H9 (cell line): Measurements from ENCODE around the gene ACOXL. TPM values are rescaled to one million over a fixed set of nuclear protein-coding genes. Genes with fewer than 3 reads are reported as not detected.

Experiments used
- DNase-seq: peaks from one replicate; pipeline ENCODE4 v3.0.0-alpha.2; 2017
- H2AFZ ChIP-seq: one replicate; pipeline ENCODE4 v1.6.1; 2013; ENCODE audit warnings: mild to moderate bottlenecking, low read length, control low read depth, moderate library complexity
- H2AK5ac ChIP-seq: 2 replicates; pipeline ENCODE4 v1.6.1; 2013; ENCODE audit warnings: low read length, control low read depth, mixed read lengths; ENCODE audit not compliant: insufficient read length
- H2BK120ac ChIP-seq: one replicate; pipeline ENCODE4 v1.6.1; 2013; ENCODE audit warnings: low read depth, mild to moderate bottlenecking, low read length, control low read depth, inconsistent platforms; ENCODE audit not compliant: poor library complexity, severe bottlenecking
- H2BK12ac ChIP-seq: 2 replicates; pipeline ENCODE4 v1.6.1; 2013; ENCODE audit warnings: low read length, control low read depth, mixed read lengths, low read depth; ENCODE audit not compliant: insufficient read length
- H2BK15ac ChIP-seq: 2 replicates; pipeline ENCODE4 v1.6.1; 2013; ENCODE audit warnings: low read depth, low read length, control low read depth
- H2BK20ac ChIP-seq: one replicate; pipeline ENCODE4 v1.6.1; 2013; ENCODE audit warnings: low read depth, mild to moderate bottlenecking, low read length, control low read depth, inconsistent platforms; ENCODE audit not compliant: poor library complexity, severe bottlenecking
- H2BK5ac ChIP-seq: 2 replicates; pipeline ENCODE4 v1.6.1; 2013; ENCODE audit warnings: low read length, control low read depth, mixed read lengths; ENCODE audit not compliant: insufficient read length
- H3K14ac ChIP-seq: 2 replicates; pipeline ENCODE4 v1.6.1; 2013; ENCODE audit warnings: low read length, control low read depth; ENCODE audit not compliant: insufficient read depth
- H3K18ac ChIP-seq: 2 replicates; pipeline ENCODE4 v1.6.1; 2013; ENCODE audit warnings: low read depth, mild to moderate bottlenecking, mixed read lengths, low read length, control low read depth; ENCODE audit not compliant: insufficient read length
- H3K23ac ChIP-seq: 2 replicates; pipeline ENCODE4 v1.6.1; 2013; ENCODE audit warnings: low read length, control low read depth, mixed read lengths, low read depth; ENCODE audit not compliant: insufficient read length
- H3K23me2 ChIP-seq: 2 replicates; pipeline ENCODE4 v1.6.1; 2013; ENCODE audit warnings: low read depth, mild to moderate bottlenecking, mixed read lengths, low read length, control low read depth; ENCODE audit not compliant: insufficient read length, poor library complexity, severe bottlenecking
- H3K27ac ChIP-seq: 2 replicates; pipeline ENCODE4 v1.5.1; 2013; ENCODE audit warnings: low read length, control low read depth, mixed read lengths, low read depth; ENCODE audit not compliant: insufficient read length
- H3K27me3 ChIP-seq: 2 replicates; pipeline ENCODE4 v1.6.1; 2013; ENCODE audit warnings: low read length, control low read depth, inconsistent platforms; ENCODE audit not compliant: insufficient read depth
- H3K4ac ChIP-seq: 2 replicates; pipeline ENCODE4 v1.6.1; 2013; ENCODE audit warnings: low read depth, mild to moderate bottlenecking, control low read depth, inconsistent platforms, low read length, moderate library complexity
- H3K4me1 ChIP-seq: 2 replicates; pipeline ENCODE4 v1.6.1; 2013; ENCODE audit warnings: low read length, control low read depth, inconsistent platforms; ENCODE audit not compliant: insufficient read depth
- H3K4me2 ChIP-seq: 2 replicates; pipeline ENCODE4 v1.6.1; 2013; ENCODE audit warnings: low read length, control low read depth, mixed read lengths; ENCODE audit not compliant: insufficient read length, insufficient read depth
- H3K56ac ChIP-seq: 2 replicates; pipeline ENCODE4 v1.6.1; 2013; ENCODE audit warnings: low read depth, mild to moderate bottlenecking, mixed read lengths, low read length, control low read depth; ENCODE audit not compliant: insufficient read length
- H3K79me1 ChIP-seq: 2 replicates; pipeline ENCODE4 v1.6.1; 2013; ENCODE audit warnings: low read depth, mild to moderate bottlenecking, moderate library complexity, low read length, control low read depth, inconsistent platforms; ENCODE audit not compliant: insufficient read depth, poor library complexity, severe bottlenecking
- H3K79me2 ChIP-seq: 2 replicates; pipeline ENCODE4 v1.6.1; 2013; ENCODE audit warnings: low read length, control low read depth, inconsistent platforms; ENCODE audit not compliant: insufficient read depth
- H3K9ac ChIP-seq: 2 replicates; pipeline ENCODE4 v1.6.1; 2013; ENCODE audit warnings: low read length, control low read depth, mixed read lengths; ENCODE audit not compliant: insufficient read length; ENCODE audit errors: extremely low read depth
- H3K9me3 ChIP-seq: one replicate; pipeline ENCODE4 v1.6.1; 2013; ENCODE audit warnings: low read depth, low read length, inconsistent platforms; ENCODE audit not compliant: control insufficient read depth
- H3T11ph ChIP-seq: one replicate; pipeline ENCODE4 v1.6.1; 2013; ENCODE audit warnings: mild to moderate bottlenecking, low read length, control low read depth, inconsistent platforms
- H4K20me1 ChIP-seq: one replicate; pipeline ENCODE4 v1.6.1; 2013; ENCODE audit not compliant: control insufficient read depth, insufficient read length, insufficient read depth
- H4K5ac ChIP-seq: 2 replicates; pipeline ENCODE4 v1.6.1; 2013; ENCODE audit warnings: low read depth, mild to moderate bottlenecking, mixed read lengths, low read length, control low read depth; ENCODE audit not compliant: insufficient read length
- H4K8ac ChIP-seq: replicated peaks from 2 replicates; pipeline ENCODE4 v1.6.1; 2013; ENCODE audit warnings: low read length, control low read depth, mixed read lengths, low read depth; ENCODE audit not compliant: insufficient read length
- H4K91ac ChIP-seq: 2 replicates; pipeline ENCODE4 v1.6.1; 2013; ENCODE audit warnings: low read depth, mild to moderate bottlenecking, moderate library complexity, mixed read lengths, low read length, control low read depth; ENCODE audit not compliant: insufficient read length
- H3K27ac Mint-ChIP-seq, 3 experiments: 2 replicates in 2 of 3; 3 replicates in 1 of 3; pipeline ENCODE4 v1.8.0; 2020 to 2021; ENCODE audit warnings: mixed read lengths in 3 of 3, mild to moderate bottlenecking in 1 of 3, moderate library complexity in 1 of 3
- H3K27me3 Mint-ChIP-seq: 2 replicates; pipeline ENCODE4 v1.8.0; 2021; ENCODE audit warnings: low read depth, mild to moderate bottlenecking, moderate library complexity, mixed read lengths
- H3K36me3 Mint-ChIP-seq, 3 experiments: 2 replicates in 2 of 3; 3 replicates in 1 of 3; pipeline ENCODE4 v1.8.0; 2020 to 2021; ENCODE audit warnings: low read depth in 3 of 3, mixed read lengths in 3 of 3; ENCODE audit not compliant: insufficient read depth in 1 of 3
- H3K4me1 Mint-ChIP-seq, 2 experiments: 2 replicates each; pipeline ENCODE4 v1.8.0; 2020; ENCODE audit warnings: mixed read lengths in 2 of 2
- H3K4me3 Mint-ChIP-seq, 2 experiments: 2 replicates in 1 of 2; 3 replicates in 1 of 2; pipeline ENCODE4 v1.8.0; 2020 to 2021; ENCODE audit warnings: mild to moderate bottlenecking in 2 of 2, mixed read lengths in 2 of 2, moderate library complexity in 1 of 2
- H3K9me3 Mint-ChIP-seq, 2 experiments: 2 replicates in 1 of 2; 3 replicates in 1 of 2; pipeline ENCODE4 v1.8.0; 2020; ENCODE audit warnings: mild to moderate bottlenecking in 2 of 2, mixed read lengths in 2 of 2, moderate library complexity in 1 of 2
- WGBS: extraction: QIAGEN DNeasy Blood & Tissue Kit; methylation state at CpG from one replicate; pipeline ENCODE4 v1.1.7; 2013; ENCODE audit warnings: missing lambda C conversion rate, low lambda C conversion rate, mixed read lengths; ENCODE audit not compliant: insufficient read length; ENCODE audit errors: extremely low coverage; 5-methylcytosine and 5-hydroxymethylcytosine counted together
- total RNA-seq: library from RNA; stranded (reverse); gene quantifications from 2 replicates; pipeline ENCODE4 v1.2.1, GENCODE V29; 2021
- TF ChIP-seq, protein P1 (sequence below): fragments of 200-600 bp; sonication (generic); conservative IDR thresholded peaks from 3 replicates; pipeline ENCODE4 v1.8.0; 2021; ENCODE audit warnings: antibody characterized with exemption, mild to moderate bottlenecking

The ACOXL gene
- total RNA-seq, 1 experiment from 2014 or later, result 37.6 TPM

DNA sequence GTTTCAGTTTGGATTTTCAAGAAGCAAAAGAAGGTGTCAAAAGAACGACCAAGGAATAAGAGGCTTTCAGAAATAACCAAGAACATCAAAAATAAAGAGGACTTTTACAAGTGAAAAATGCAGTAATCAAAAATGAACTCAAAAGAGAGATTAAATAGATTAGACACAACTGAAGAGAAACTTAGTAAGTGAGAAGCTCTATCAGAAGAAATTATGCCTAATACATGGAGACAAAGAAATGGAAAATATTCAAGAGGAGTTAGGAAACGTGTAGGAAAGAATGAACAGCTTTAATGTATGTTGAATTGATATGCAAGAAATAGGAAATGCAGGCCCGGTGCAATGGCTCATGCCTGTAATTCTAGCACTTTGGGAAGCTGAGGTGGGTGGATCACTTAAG, 145.8 kb downstream of the ACOXL start:
- H3K36me3 Mint-ChIP-seq, result peaks cover 8 to 24% (median 22%) of the 10 kb centered on the region in 3 experiments; a peak in 5 of 7 replicates
- TF ChIP-seq, protein P1, sequence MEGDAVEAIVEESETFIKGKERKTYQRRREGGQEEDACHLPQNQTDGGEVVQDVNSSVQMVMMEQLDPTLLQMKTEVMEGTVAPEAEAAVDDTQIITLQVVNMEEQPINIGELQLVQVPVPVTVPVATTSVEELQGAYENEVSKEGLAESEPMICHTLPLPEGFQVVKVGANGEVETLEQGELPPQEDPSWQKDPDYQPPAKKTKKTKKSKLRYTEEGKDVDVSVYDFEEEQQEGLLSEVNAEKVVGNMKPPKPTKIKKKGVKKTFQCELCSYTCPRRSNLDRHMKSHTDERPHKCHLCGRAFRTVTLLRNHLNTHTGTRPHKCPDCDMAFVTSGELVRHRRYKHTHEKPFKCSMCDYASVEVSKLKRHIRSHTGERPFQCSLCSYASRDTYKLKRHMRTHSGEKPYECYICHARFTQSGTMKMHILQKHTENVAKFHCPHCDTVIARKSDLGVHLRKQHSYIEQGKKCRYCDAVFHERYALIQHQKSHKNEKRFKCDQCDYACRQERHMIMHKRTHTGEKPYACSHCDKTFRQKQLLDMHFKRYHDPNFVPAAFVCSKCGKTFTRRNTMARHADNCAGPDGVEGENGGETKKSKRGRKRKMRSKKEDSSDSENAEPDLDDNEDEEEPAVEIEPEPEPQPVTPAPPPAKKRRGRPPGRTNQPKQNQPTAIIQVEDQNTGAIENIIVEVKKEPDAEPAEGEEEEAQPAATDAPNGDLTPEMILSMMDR, result no peak
- Histone ChIP-seq H3K4ac (no peak overlapping the region), H3K23me2 (no peaks in the 10 kb centered on the region), H3K79me1 (no peaks in the 10 kb centered on the region), H2BK15ac (no peak overlapping the region), H3K18ac (no peak overlapping the region), H3K27me3 (no peaks in the 10 kb centered on the region), H3K79me2 (no peaks in the 10 kb centered on the region), H3K9me3 (no peaks in the 10 kb centered on the region), H2AK5ac (no peak overlapping the region), H2BK5ac (no peak overlapping the region), H2BK120ac (no peak overlapping the region), H2BK12ac (no peak overlapping the region), H3K27ac (no peak overlapping the region), H3K23ac (no peak overlapping the region), H2BK20ac (no peak overlapping the region), H4K5ac (no peak overlapping the region), H4K91ac (no peak overlapping the region), H4K20me1 (no peaks in the 10 kb centered on the region), H3K9ac (no peak overlapping the region), H3K4me1 (no peaks in the 10 kb centered on the region; the same call in 1 of the 2 replicates), H3K14ac (no peak overlapping the region), H2AFZ (no peak overlapping the region), H4K8ac (no peak overlapping the region), H3K56ac (no peak overlapping the region), H3T11ph (no peak overlapping the region), H3K4me2 (no peak overlapping the region)
- DNase-seq, result no peak
- H3K4me3 Mint-ChIP-seq, result no peak overlapping the region
- no peak overlapping the region for H3K27ac Mint-ChIP-seq
- no CpG with 5 or more reads among the region's 3 CpGs for WGBS
- H3K27me3 Mint-ChIP-seq, result no peaks in the 10 kb centered on the region; the same call in 1 of the 2 replicates
- H3K9me3 Mint-ChIP-seq, result peaks cover 3 to 6% of the 10 kb centered on the region in 2 experiments; a peak in 3 of 5 replicates
- peaks cover 7 to 15% of the 10 kb centered on the region in 2 experiments for H3K4me1 Mint-ChIP-seq
